Kidney capillary endothelial cell (primary cell): ENCODE results near the gene ETDC.
A peak's percentile ranks its signal among the peaks of the same experiment; 100 is the strongest.
"Not testable (repeated sequence)": the region's sequence is repeated elsewhere in the genome, so short reads cannot be mapped to it uniquely, and the experiment has no call there.

ENCODE experiments used
- DNase-seq: peaks from one replicate; pipeline ENCODE4 v3.0.0-alpha.2; 2018; ENCODE audit warnings: low spot score

Gene ETDC

DNA sequence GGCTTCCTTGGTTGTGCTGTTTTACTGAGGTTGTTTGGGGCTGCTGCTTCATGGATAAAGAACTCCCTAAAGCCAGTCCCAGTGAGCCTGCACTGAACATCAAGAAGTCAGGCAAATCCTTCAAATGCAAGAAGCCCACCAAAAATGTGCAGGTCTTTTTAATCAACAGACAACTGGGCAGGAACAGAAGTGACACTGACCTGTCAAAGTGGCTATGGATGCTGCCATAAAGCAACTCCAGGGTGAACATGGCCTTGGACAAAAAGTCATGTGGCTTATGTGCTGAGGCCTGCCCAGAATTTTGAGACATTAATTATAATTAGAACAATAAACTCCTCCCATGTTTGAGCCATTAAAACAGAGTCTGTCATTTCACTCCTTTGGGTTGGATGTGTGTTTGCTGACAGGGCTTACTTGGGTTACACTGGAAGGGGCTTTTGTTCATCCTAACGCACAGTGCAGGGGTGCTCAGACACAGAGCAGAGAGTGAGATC lies at the start of gene ETDC:
ETDC (plus strand) TSS at position 51 of the 494 bp plus-strand sequence; CDS start at position 51, 0 bp downstream.
- no peak for DNase-seq

DNA sequence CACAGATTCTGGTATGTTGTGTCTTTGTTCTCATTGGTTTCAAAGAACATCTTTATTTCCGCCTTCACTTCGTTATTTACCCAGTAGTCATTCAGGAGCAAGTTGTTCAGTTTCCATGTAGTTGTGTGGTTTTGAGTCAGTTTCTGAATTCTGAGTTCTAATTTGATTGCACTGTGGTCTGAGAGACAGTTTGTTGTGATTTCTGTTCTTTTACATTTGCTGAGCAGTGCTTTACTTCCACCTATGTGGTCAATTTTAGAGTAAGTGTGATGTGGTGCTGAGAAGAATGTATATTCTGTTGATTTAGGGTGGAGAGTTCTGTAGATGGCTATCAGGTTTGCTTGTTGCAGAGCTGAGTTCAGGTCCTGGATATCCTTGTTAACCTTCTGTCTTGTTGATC lies 48.3 kb upstream of the ETDC start:
- not testable (repeated sequence) for DNase-seq

DNA sequence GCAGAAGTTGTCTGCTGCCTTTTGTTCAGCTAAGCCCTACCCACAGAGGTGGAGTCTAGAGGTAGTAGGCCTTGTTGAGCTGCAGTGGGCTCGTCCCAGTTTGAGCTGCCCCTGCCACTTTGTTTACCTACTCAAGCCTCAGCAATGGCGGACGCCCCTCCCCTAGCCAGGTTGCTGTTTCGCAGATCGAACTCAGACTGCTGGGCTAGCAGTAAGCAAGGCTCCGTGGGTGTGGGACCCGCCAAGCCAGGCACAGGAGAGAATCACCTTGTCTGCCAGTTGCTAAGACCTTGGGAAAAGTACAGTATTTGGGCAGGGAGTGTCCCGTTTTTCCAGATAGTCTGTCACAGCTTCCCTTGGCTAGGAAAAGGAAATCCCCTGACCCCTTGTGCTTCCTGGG lies 45.9 kb upstream of the ETDC start:
- DNase-seq: not testable (repeated sequence)

- no peak for DNase-seq
These were observed 45.1 kb upstream of the ETDC start for GRCh38 chrX:135264206-135264605.

DNA sequence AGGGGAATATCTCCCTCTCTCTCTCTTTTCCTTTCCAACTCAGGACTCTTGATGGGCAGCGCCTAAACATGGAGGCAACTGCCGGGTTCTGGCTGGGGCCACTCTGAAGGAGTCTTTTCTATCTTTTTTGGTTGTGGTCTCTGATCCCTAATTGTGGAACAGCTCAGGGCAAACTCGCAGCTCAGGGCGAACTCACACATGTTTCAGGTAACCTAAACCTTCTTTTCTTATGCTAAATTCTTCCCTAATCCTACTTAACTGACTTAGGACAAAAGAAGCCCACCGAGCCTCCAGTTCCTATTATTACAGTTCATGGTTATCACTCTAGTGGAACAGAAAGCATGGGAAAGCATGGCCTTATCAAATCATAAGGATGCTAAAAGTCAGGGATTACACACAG lies 36.1 kb upstream of the ETDC start:
- no peak for DNase-seq

DNA sequence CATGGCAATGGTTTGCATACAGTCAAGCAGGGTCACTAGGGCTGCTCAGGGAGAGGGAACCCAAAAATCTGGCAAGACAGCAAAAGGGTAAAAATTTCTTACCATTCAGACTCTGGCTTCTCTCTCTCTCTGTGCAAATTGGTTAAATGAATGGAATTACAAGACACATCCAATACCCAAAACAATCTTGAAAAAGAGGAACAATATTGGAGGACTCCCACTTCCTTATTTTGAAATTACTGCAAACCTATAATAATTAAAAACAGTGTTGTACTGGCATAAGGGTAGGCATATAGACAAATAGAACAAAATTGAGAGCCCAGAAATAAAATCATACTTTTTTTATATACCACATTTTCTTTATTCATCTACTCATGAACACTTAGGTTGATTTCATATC lies 33.3 kb upstream of the ETDC start:
- no peak for DNase-seq

- DNase-seq: no peak
These were observed 21.9 kb upstream of the ETDC start for GRCh38 chrX:135287266-135287823.

GRCh38 chrX:135295238-135295943 lies 13.9 kb upstream of the ETDC start:
- DNase-seq: no peak

GRCh38 chrX:135295944-135296305 lies 13.4 kb upstream of the ETDC start:
- no peak for DNase-seq

GRCh38 chrX:135302269-135302873 lies 6.9 kb upstream of the ETDC start:
- DNase-seq: no peak

GRCh38 chrX:135304741-135305140 lies 4.5 kb upstream of the ETDC start:
- no peak for DNase-seq

DNA sequence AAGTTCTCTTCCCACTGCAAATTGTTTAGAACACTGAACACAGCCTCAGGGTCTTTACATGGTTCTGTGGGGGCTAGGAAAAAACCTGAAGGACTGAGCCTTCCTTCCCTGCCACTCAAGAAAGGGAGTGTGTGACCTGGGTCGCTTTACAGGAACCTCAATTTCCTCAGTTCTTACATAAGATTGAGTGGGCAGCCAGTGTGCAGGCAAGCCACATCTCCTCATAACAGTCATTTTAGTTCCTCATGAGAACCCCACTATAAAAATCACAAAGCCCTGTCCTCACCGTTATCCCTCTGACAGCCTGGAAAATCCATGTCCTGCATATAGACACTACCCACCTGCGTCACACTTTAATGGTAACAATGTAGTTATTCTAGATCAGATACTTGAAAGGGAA lies 2.1 kb upstream of the ETDC start:
- DNase-seq: no peak

GRCh38 chrX:135308345-135308855 lies 880 bp upstream of the ETDC start:
- DNase-seq: no peak

DNA sequence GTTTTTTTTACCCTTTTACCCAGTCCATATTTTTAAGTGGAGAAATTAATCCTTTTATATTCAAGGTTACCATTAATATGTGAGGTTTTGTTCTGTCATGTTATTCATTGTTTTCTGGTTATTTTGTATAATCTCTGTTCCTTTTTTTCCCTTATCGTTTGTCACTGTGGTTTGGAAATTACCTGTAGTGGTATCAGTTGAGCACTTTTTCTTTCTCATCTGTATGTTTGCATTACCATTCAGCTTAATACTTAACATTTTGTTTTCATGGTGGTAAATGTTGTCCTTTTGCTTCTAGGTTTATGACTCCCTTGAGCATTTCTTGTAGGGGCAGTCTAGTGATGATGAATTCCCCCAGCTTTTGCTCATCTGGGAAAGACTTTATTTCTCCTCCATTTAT lies 6.6 kb downstream of the ETDC start:
- no peak for DNase-seq

GRCh38 chrX:135324463-135324862 lies 15.2 kb downstream of the ETDC start:
- DNase-seq: no peak

DNA sequence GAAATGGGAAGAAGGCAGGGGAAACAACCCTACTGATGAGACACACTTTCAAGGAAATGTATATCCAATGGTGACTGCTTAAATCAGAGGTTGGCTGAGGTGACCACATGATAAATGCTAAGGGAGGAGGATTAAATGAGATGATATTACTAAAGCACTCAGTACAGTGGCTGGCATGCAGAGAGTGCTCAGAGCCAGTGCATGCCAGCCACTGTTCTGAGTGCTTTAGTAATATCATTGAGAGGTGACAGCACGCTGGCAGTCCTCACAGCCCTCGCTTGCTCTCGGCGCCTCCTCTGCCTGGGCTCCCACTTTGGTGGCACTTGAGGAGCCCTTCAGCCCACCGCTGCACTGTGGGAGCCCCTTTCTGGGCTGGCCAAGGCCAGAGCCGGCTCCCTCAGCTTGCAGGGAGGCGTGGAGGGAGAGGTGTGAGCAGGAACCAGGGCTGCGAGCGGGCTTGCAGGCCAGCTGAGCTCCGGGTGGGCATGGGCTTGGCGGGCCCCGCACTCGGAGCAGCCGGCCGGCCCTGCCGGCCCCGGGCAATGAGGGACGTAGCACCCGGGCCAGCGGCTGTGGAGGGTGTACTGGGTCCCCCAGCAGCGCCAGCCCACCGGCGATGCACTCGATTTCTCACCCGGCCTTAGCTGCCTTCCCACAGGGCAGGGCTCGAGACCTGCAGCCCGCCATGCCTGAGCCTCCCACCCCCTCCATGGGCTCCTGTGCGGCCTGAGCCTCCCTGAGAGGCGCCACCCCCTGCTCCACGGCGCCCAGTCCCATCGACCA lies 15.9 kb downstream of the ETDC start:
- DNase-seq: not testable (repeated sequence)

GRCh38 chrX:135327299-135327698 lies 18.0 kb downstream of the ETDC start:
- no peak for DNase-seq

DNA sequence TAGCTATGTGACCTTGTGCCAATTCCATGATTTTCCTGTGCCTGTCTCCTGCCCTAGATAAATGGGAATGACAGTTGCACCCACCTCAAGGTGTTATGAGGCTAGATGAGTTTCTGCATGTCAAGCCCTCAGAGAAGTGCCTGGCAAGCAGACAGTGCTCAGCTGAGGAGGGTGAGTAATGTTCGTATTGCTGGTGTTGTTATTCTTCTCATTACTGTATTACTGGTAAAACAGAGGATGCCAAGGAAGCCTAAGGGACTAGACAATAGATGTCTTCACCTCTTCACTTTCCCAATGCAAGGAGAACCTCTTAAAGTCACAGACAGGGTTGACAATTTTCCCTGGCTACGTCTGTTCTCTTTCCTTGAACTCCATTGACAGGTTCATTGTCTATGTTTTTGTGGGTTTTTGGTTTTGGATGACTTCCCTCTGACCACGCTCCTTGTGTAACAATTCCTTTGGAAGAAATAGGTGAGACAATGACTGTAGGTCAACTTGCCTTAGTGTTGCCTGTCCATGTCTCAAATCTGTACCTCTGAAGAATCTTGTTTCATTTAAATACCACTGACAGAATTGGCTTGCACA lies 19.2 kb downstream of the ETDC start:
- DNase-seq: no peak

DNA sequence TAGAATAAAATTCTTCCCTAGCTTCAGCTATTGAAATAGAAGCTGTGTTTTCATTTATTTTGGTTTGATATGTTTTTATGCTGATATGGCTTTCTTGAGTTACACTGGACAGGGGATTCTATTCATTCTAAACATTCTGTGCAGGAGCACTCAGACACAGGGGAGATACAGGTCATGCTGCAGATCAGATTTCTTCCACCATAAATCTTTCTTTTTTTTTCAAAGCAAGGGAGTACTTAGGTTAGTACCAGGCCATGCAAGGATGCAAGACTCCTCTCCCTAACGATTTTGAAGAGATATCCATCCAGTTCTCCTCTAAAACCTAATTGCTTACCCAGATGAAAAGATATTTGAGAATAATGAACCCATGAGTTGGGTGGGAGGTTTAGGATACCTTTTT lies 21.4 kb downstream of the ETDC start:
- DNase-seq: no peak

DNA sequence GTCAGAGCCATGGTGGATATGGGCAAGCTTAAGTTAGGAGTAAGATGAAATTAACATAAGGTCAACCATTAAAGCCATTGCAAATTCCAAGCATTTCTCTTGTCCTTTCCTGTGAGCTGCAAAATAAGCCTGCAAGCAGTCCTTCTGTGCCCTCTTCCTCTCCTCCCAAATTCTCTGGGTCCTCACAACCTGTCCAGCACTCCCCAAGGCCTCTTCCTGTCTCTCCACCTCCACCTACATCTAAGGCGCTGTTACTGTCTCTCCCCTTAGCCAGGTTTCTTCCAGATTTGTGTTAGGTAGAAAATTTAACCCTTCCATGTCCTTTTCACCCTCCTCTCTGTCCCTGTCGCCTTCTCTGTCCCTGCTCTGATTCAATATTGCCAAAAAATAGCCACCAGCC lies 22.2 kb downstream of the ETDC start:
- no peak for DNase-seq

DNA sequence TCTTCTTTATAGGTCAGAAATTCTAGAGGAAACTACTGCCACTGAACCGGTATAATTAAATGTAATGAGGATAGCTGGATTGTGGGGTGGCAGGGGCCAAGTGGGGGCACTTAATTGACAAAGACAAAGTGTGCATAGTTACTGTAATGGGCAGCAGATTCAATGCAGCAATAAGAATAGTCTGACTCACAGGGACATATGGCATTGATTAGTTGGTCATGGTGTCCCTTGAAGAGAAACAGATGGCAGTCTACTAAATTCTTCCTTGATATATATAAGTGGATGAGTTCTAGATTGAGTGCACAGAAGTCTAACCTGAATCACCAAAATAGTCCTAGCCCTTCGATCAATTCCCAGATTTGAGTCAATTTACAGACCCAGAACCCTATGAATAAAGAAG lies 31.6 kb downstream of the ETDC start:
- DNase-seq: no peak

- DNase-seq: peak; percentile 2
These were observed 35.9 kb downstream of the ETDC start for GRCh38 chrX:135345107-135345589.
